LNCaP clone FGC (cell line): ENCODE measurements around the gene SHF.

Experiments
- DNase-seq: peaks from one replicate; pipeline ENCODE4 v3.0.0-alpha.2; 2011; ENCODE audit warnings: low read depth
- H3K4me3 ChIP-seq: 2 replicates; pipeline ENCODE4 v1.5.1; 2011; ENCODE audit warnings: mild to moderate bottlenecking, low read depth, low read length, control low read depth
- CTCF ChIP-seq: IDR thresholded peaks from 2 replicates; pipeline ENCODE4 v1.5.1; 2012; ENCODE audit warnings: mild to moderate bottlenecking; ENCODE audit not compliant: control insufficient read depth, insufficient read depth; ENCODE audit errors: extremely low read depth

The SHF gene

GRCh38 chr15:45185069-45185779, 2.5 kb downstream of the SHF start:
- no peak overlapping the region for H3K4me3 ChIP-seq
- DNase-seq, result no peak
- no peak for TF ChIP-seq CTCF

DNA sequence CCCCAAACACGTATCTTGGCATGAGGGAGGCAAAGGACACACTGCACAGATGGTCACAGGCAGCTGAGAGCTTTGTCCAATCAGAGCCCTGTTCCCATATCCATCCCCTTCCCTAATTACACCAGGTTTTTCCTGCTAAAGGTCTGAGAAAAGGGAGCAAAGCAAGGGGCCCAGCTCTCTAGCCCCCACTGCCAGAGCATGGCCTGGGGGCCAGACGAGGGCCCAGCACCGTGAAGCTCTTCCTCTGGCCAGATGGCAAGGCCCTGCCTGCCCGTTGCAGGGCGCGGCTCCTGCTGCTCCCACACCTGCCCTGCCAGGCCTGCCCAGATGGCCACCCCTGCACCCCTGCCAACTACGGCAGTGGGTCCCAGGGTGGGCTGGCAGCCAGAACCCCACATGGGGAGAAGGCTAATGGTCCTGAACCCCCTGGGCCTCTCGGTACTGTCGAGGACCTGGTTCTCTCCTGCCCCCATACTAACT, 3.2 kb downstream of the SHF start:
- no peak for TF ChIP-seq CTCF
- no peak overlapping the region for H3K4me3 ChIP-seq
- no peak for DNase-seq

- DNase-seq, result no peak
- TF ChIP-seq CTCF, result no peak
- H3K4me3 ChIP-seq, result no peak overlapping the region
Observed at GRCh38 chr15:45183511-45183910, 4.3 kb downstream of the SHF start.

- no peak overlapping the region for H3K4me3 ChIP-seq
- TF ChIP-seq CTCF, result no peak
- no peak for DNase-seq
Observed at GRCh38 chr15:45182996-45183395, 4.8 kb downstream of the SHF start.

DNA sequence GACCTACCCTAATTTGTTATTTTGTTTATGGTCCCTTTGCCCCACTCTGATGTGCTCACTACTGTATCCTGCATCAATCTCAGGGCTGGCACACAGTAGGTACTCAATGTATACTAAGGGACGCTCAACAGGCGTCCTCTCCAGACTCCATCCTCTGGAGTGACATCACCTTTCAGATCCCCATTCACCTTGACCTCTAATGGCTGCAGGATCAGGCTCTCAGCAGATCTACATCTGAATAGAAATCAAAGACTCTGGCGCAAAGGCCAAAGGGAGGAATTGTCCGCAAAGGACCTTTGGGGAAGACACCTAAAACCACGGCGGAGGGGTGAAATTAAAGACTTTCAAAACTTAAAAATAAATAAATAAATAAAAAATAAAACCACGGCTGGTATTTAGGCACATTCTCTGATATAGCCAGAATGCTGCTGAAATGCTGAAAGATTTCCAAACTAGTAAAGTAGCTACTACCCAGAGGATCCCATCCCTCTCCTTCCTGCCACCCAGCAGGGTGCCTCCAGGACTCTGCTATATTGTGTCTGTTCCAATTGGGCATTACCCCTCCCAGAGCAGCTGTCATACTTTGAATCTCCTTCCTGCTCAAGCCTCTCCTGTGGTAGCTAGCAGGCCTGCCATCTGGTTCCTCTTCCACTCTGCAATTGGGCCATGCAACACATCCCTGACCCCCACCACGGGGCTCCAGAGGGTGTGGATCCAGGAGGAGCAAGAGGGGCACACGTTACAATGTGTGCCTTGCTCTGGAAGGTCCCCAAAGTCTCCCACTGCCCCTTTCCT, 6.1 kb downstream of the SHF start:
- TF ChIP-seq CTCF, result no peak
- no peak overlapping the region for H3K4me3 ChIP-seq
- DNase-seq, result no peak

- no peak for TF ChIP-seq CTCF
- DNase-seq, result no peak
- H3K4me3 ChIP-seq, result no peak overlapping the region
Observed at GRCh38 chr15:45180648-45181436, 6.9 kb downstream of the SHF start.
